Endothelial cell of umbilical vein (primary cell): ENCODE measurements around the gene SH2D3C.

Source experiments
- EZH2 ChIP-seq: IDR thresholded peaks from 2 replicates; pipeline ENCODE4 v1.6.1; 2012; ENCODE audit warnings: borderline replicate concordance, low read depth, mild to moderate bottlenecking, moderate library complexity, low read length, inconsistent platforms; ENCODE audit not compliant: severe bottlenecking
- POLR2A ChIP-seq: IDR thresholded peaks from 2 replicates; pipeline ENCODE4 v1.6.1; 2012; ENCODE audit warnings: low read depth, mild to moderate bottlenecking, control low read depth, low read length
- TF ChIP-seq, protein P1 (sequence below), 2 donors: IDR thresholded peaks; 1 replicate in 1 of 2; 2 replicates in 1 of 2; pipeline ENCODE4 v1.5.1; 2011; ENCODE audit warnings: low read length in 2 of 2, mild to moderate bottlenecking in 2 of 2, moderate library complexity in 2 of 2, control low read depth in 1 of 2, inconsistent platforms in 1 of 2, low read depth in 1 of 2; ENCODE audit not compliant: insufficient read depth in 1 of 2; ENCODE audit errors: extremely low read depth in 1 of 2

DNA sequence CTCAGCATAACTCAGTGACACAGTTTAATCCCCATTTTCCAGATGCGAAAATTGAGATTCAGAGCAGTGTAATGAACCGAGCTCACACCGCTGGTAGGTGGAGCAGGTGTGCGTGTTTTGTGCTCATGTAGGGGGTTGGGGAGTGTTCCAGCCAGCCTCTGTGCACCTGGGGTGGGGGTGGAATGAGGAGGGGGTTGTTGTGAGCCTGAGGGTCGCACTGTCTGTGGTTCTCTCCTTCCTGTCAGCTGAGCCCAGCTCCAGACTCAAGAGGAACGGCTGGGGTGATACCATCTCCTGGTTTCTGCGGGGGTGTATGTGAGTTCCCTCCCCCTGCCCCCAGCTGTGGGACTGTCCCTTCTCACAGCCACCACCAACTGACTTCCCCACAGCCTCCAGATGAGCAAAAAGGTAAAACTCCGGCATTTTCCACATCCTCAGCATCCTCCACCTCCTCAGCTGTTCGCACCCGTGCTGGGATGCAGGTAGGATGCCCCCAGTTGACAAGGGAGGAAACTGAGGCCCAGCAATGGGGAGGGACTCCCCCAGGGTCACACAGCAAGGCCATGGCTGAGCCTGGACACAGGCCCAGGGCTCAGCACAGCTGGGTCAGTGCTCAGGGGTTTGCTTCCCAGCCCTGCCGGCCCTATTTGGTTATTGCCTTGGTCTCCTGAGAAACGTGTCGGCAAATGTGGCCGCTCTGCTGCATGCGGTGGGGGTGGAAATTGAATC, 2.1 kb downstream of the SH2D3C start:
- TF ChIP-seq POLR2A: no peak
- TF ChIP-seq, protein P1, sequence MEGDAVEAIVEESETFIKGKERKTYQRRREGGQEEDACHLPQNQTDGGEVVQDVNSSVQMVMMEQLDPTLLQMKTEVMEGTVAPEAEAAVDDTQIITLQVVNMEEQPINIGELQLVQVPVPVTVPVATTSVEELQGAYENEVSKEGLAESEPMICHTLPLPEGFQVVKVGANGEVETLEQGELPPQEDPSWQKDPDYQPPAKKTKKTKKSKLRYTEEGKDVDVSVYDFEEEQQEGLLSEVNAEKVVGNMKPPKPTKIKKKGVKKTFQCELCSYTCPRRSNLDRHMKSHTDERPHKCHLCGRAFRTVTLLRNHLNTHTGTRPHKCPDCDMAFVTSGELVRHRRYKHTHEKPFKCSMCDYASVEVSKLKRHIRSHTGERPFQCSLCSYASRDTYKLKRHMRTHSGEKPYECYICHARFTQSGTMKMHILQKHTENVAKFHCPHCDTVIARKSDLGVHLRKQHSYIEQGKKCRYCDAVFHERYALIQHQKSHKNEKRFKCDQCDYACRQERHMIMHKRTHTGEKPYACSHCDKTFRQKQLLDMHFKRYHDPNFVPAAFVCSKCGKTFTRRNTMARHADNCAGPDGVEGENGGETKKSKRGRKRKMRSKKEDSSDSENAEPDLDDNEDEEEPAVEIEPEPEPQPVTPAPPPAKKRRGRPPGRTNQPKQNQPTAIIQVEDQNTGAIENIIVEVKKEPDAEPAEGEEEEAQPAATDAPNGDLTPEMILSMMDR (IDR thresholded peaks at IDR 0.05; ENCODE audit: extremely low read depth in 1 of 2, insufficient read depth in 1 of 2, low read depth in 1 of 2, low read length in 2 of 2): no peak
- TF ChIP-seq EZH2: no peak
